GM21515 (cell line): ENCODE measurements around the gene SYNPO2.

ENCODE experiments used
- ATAC-seq: cut with Tn5 transposase; IDR thresholded peaks from one replicate; pipeline ENCODE4 v1.9.1; 2021; ENCODE audit not compliant: unreplicated experiment

The SYNPO2 gene

GRCh38 chr4:118923891-118924290, 35.2 kb downstream of the SYNPO2 start:
- no peak for ATAC-seq

GRCh38 chr4:118927974-118928373, 39.3 kb downstream of the SYNPO2 start:
- ATAC-seq, result no peak

GRCh38 chr4:118930255-118930654, 41.6 kb downstream of the SYNPO2 start:
- ATAC-seq, result no peak

- no peak for ATAC-seq
Measured at GRCh38 chr4:118931786-118932185, 43.1 kb downstream of the SYNPO2 start.

- no peak for ATAC-seq
Measured at GRCh38 chr4:118935819-118936218, 47.2 kb downstream of the SYNPO2 start.

- no peak for ATAC-seq
Measured at GRCh38 chr4:118936406-118936805, 47.8 kb downstream of the SYNPO2 start.

GRCh38 chr4:118939169-118939783, 50.6 kb downstream of the SYNPO2 start:
- ATAC-seq, result no peak

GRCh38 chr4:118941149-118941548, 52.5 kb downstream of the SYNPO2 start:
- ATAC-seq, result no peak

- ATAC-seq, result no peak
Measured at GRCh38 chr4:118941799-118942198, 53.1 kb downstream of the SYNPO2 start.

- ATAC-seq, result no peak
Measured at GRCh38 chr4:118942465-118942864, 53.8 kb downstream of the SYNPO2 start.

- no peak for ATAC-seq
Measured at GRCh38 chr4:118947095-118947494, 58.4 kb downstream of the SYNPO2 start.

- no peak for ATAC-seq
Measured at GRCh38 chr4:118948545-118949144, 60.0 kb downstream of the SYNPO2 start.

- ATAC-seq, result no peak
Measured at GRCh38 chr4:118950224-118950623, 61.6 kb downstream of the SYNPO2 start.

GRCh38 chr4:118950929-118951570, 62.4 kb downstream of the SYNPO2 start:
- no peak for ATAC-seq

- no peak for ATAC-seq
Measured at GRCh38 chr4:118953276-118953675, 64.6 kb downstream of the SYNPO2 start.

- ATAC-seq, result no peak
Measured at GRCh38 chr4:118954246-118954645, 65.6 kb downstream of the SYNPO2 start.

GRCh38 chr4:118955515-118955914, 66.9 kb downstream of the SYNPO2 start:
- ATAC-seq, result no peak

GRCh38 chr4:118957722-118958445, 69.2 kb downstream of the SYNPO2 start:
- ATAC-seq, result no peak

- ATAC-seq, result no peak
Measured at GRCh38 chr4:118962540-118962939, 73.9 kb downstream of the SYNPO2 start.

GRCh38 chr4:118964891-118965411, 76.3 kb downstream of the SYNPO2 start:
- ATAC-seq, result no peak

GRCh38 chr4:118967393-118967792, 78.7 kb downstream of the SYNPO2 start:
- no peak for ATAC-seq

GRCh38 chr4:118968005-118968404, 79.4 kb downstream of the SYNPO2 start:
- ATAC-seq, result peak; percentile 100
